HG03571 (cell line): ENCODE data around the gene GCSAM.
A peak's percentile ranks its signal among the peaks of the same experiment; 100 is the strongest.

ENCODE experiments used
- ATAC-seq: cut with Tn5 transposase; IDR thresholded peaks from one replicate; pipeline ENCODE4 v1.9.1; 2021; ENCODE audit not compliant: unreplicated experiment

The GCSAM gene, protein sequence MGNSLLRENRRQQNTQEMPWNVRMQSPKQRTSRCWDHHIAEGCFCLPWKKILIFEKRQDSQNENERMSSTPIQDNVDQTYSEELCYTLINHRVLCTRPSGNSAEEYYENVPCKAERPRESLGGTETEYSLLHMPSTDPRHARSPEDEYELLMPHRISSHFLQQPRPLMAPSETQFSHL

DNA sequence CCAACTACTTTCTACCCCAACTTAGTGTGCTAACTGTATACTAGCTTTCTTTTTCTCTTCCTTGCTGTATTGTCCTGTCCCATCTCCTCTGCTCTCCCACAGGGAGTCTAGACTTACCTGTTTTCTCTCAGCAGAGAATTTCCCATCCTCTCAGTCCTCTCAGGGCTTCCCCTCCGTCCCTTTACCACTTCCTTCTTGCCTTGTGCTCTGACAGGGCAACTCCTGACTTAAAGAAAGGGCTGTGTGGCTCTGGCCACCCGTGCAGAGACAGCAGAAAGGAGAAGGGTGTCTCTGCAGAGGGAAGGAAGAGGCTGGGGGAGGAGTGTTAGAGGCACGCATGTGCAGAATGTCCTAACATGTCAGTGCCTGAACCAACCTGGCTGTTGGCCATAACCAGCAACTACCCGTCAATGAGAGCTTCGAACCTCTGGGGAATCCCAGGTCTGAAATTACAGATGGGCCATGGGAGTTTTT, at the start of gene GCSAM:
TSS of gene GCSAM (minus strand) at position 274 of the 474 bp plus-strand sequence. CDS start at position 146, 128 bp downstream.
- ATAC-seq = peak; percentile 65

DNA sequence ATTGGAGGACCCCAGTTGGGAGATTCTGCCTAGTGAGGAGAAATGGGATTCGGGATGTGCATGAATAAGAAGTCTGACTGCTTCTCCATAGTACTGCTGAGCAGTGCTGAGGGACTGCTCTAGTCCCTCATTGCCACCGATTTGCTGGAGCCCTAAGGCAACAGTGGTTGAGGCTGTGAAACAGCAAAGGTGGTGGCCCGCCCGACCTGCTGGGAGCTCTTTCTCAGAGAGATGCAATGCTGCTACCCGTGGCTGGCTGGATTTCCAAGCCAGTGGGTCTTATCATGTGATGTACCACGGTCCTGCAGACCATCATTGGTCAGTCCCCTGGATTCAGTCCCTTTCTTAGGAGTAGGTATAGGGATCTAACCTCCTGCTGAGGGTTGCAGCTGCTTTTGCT, 42.6 kb upstream of the GCSAM start:
- ATAC-seq = no peak

DNA sequence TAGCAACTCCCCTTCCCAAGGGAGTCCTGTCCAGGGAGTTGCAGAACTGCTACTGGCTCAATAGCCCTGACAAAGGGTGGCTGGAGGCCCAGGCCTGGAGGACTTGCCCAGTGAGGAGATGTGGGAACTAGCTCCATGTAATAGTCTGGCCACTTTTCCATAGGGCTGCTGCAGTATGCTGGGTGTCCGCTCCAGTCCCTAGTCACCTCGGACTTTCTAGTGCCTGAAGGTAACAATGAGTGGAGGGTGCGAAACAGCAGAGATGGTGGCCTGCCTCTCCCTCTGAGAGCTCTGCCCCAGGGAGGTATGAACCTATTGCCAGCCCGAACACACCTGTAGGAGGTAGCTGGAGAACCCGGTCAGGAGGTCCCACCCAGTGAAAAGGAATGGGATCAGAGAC, 42.0 kb upstream of the GCSAM start:
- no peak for ATAC-seq

DNA sequence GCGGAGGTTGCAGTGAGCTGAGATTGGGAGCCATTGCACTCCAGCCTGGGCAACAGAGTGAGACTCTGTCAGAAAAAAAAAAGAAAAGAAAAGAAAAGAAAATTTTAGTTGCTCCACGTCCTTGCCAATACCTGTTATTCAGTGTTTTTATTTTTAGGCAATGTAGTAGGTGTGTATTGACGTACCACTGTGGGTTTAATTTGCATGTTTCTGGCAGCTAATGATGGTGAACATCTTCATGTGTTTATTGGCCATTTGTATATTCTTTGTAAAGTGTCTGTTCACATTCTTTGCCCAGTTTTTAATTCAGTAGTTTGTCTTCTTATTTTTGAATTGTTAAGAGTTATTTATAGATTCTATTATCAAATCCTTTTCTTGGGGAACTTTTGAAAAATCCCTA, 38.1 kb upstream of the GCSAM start:
- no peak for ATAC-seq

DNA sequence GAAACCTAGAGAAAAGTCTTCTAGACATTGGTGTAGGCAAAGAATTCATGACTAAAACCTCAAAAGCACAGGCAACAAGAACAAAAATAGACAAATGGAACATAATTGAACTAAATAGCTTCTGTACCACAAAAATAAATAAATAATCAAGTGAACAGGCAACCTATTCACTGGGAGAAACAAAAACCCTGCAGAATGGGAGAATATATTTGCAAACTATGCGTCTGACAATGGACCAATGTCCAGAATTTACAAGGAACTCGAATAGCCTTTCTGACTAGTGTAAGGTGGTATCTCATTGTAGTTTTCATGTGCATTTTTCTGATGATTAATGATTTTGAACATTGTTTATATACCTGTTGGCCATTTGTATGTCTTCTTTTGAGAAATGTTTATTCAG, 37.0 kb upstream of the GCSAM start:
- ATAC-seq = no peak

DNA sequence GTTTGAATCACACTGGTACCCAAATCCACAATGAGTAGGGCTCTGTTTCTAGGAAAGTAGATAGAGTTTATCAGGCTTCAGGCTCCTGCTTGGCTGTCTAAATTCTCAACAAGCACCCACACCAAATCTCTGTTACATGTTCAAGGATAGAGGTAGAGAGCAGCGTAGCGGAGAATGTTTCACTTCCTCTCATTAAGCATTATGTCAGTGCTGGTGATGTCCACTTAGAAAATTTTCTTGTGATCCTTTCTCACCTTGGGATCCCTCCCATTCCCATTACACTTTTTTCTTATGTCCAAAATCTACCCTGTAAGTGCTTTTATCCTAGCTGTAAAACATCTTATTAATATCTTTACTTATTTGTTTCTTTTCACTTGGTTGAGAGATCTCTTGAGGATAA, 34.7 kb upstream of the GCSAM start:
- no peak for ATAC-seq

DNA sequence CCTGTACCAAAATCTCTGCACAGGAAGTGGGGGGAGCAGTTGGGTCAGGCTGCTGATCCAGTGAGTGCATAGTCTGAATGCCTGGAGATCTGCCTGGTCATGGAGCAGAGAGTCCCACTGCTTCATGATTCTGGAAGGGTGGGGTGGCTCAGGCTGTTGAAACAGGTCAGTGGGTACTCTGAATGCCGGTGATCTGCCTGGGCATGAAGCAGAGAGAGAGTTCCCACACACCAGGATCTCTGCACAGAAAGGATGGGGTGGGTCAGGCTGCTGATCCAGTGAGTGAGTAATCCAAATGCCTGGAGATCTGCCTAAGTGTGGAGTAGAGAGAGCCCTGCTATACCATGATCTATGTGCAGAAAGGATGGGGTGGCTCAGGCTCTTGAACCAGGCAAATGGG, 16.1 kb upstream of the GCSAM start:
- no peak for ATAC-seq

DNA sequence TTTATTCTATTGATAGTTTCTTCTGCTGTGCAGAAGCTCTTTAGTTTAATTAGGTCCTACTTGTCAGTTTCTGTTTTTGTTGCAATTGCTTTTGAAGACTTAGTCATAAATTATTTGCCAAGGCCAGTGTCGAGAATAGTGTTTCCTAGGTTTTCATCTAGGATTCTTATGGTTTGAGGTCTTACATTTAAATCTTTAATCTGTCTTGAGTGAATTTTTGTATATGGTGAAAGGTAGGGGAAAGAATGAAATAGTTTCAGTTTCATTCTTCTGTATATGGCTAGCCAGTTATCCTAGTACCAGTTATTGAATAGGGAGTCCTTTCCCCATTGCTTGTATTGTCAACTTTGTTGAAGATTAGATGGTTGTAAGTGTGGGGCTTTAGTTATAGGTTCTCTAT, 10.6 kb upstream of the GCSAM start:
- ATAC-seq = no peak

DNA sequence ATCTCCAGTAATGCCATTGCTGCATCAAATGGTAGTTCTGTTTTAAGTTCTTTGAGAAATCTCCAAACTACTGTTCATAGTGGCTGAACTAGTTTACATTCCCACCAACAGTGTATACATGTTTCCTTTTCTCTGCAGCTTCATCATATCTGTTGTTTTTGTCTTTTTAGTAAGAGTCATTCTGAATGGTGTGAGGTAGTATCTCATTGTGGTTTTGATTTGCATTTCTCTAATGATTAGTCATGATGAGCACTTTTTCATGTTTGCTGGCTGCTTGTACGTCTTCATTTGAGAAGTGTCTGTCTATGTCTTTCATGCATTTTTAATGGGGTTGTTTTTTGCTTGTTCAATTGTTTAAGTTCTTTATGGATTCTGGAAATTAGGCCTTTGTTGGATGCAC, 10.2 kb upstream of the GCSAM start:
- no peak for ATAC-seq

DNA sequence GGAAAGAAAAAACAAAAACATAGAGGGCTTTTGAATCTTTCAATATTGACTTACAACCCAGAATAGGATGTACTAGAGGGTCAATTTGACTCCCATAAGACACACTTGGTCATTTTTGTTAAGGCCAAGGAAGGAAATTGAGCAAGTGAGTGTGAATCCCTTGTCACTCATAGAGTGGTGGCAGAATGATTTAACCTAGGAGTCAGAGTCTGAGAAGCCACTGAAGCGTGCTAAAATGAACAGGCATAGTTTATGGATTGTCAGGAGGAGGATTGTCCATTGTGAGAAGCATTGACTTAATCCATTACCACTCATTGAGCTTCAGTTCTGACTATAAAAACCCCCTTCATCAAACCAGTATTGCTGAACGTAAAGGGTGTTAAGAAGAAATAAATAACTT, 8.2 kb upstream of the GCSAM start:
- ATAC-seq = no peak

DNA sequence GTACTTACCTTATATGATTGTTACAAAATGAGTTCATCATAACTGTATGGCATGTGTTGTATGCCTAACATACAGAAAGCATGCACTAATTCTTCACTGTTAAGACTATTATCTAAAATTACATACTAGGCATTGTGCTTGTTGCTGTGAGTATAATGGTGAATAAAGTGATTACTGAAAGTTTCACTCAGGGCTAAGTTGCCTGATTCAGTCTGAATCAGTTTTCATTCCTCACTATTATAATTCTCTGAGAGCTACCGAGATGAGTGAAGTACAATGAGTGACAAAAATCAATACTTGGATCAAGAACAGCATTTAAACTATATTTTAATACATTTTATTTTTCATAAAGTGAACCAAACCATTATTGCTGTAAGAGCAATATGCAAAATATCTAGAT, 7.5 kb upstream of the GCSAM start:
- ATAC-seq = no peak

DNA sequence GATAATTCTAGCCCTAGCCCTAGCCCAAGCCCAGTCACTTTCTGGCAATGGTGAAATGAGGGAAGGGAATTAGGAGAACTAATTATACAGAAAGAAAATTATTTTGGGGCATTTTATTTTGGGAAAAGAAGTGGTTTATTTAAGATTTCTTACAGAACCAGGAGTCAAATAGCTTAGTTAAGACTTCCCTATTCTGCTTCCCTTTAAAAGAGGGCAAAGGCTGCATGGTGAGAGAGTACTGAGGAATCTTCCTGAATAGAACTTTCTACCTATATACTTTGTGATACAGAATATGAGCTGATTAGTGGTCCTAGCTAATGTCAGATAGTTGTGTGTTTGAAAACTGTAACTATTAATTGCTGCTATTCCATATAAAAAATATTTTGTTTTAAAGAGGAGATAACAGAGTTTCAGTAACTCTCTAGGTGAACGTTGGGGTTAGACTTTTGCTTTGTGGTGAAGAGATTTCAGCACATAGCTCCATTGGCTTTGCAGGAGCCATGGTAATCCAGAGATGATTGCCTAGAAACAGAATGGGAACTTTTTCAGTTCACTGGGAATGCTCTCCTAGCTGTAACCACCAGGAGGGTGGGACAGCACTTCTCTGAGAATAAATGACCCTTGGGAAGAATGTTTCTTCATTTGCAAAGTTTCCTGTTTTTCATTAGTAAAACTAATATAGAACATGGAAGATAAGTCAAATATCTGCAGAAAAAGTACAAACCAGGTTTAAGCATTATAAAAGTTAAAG, 5.3 kb upstream of the GCSAM start:
- ATAC-seq = no peak

DNA sequence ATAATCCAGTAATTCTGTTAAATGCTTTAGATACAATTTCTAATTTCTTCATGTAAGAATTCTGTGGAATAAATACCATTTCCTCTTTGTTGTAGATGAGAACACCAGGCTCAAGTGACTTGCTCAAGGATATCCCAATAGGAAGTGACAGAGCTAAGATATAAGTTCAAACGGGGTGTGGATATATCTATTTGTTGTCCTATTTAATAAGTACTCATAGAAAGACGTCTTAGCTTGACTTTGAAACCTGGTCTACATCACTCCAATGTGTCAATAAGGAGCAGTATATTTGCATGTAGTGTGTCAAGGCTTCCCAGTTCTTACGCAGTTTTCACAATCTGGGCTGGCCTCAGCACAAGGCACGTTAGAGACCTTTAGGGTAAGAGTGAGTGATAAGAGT, 4.7 kb upstream of the GCSAM start:
- ATAC-seq = no peak

DNA sequence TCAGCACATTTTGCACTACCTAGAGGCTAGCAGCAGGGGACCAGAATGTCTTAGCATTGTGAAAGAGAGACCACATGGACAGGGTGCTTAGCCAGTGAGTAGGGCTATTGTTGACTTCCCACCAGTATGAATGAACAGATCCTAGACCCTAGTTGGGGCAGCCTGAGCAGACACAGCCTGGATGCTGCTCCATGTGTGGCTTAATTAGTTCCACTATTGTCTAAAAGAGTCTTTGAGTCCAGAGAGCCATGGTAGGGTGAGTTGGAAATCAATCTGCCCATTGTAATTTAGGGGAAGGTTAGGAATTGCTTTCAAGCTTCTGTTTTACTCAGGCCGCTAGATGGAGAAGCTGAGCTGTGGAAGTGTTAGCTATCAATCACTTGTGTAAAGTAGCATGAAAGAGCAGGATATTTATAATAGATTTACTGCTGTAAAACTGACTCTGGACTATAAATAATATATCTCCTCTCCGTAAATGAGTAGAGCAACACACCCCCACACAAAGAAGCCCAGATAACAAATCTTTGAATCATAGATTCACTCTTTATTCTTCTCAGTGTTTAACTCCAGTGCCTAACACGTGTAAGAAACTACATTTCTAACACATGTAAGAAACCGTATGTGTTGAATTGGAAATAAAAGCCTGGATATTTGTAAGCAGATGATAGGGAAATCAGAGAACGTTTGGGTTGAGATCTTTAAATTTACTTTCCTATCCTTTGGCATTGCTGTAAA, 4.1 kb upstream of the GCSAM start:
- peak; percentile 36 for ATAC-seq

DNA sequence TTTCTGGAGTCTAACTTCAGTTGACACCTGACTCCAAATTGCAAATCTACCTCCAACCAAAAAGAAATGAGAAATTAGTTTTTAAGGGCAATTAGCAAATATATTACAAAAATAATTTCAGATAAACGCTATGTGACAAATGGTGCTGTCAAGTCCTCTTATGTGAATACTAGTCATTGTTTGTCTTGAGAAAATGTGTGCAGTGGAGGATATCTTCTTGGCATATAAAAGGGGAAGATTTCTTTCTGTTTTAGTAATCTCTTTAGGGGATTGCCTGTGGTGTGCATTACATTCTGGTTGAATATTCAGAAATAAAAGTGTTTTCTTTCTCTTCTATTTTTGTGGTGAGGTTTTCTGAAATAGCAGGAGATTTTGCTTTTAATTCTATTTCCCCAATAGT, 3.0 kb upstream of the GCSAM start:
- no peak for ATAC-seq

DNA sequence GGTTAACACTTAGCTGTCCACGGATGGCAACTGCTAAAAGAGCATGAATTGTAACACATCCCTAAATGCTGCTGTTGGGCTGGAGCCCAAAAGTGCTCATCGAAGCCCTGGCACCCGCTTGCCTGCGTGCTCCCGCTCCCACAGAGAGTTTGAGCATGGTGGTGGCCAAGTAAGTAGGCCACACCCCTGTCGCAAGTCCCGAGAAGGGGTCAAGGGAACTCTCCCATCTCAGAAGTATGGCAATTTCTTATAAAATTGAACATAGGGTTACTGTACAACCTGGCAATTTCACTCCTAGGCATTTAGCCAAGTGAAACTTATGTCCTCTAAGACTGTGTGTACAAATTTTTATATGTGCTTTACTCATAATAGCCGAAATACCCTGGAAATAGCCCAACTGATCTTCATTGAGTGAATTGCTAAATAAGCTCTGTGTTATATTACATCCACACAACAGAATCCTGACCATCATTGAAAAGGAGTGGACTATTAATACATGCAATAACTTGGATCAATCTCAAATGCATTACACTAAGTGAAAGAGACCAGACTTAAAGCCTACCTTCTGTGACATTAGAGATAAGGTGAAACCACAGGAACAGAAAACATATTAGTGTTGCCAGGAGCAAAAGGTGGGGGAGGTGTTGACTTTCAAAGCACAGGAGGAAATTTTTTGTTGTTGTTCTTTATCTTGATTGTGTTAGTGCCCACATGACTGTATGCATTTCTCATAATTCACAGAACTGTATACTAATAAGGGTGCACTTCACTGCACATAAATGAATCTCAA, 1.5 kb upstream of the GCSAM start:
- no peak for ATAC-seq

DNA sequence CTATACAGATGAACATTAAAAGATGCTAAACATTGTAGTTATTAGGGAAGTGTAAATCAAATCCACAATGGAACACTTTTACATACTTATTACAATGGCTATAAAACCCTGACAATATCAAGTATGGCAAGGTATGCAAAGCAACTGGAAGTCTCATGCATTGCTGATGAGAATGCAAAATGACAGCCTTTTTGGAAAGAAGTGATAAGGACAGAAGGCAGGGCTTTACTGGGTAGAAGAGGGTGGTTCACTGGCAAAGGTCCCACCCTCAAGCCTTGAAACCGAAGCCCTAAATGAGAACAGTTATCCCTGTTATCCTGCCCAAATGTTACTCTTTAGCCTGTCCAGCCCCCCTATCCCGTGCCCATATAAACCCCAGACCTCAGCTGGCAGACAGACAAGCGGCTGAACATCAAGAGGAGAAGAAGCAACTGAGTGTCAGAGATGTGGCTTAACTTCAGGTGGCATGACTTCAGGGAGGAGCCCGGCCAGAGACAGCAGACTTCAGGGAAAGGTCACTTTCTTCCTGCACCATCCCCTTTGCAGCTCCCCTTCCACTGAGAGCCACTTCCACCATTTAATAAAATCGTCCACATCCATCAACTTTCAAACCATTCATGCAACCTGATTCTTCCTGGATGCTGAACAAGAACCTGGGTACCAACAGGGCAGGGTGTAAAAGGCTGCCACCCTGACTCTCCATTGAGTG, 732 bp upstream of the GCSAM start:
- ATAC-seq = no peak

DNA sequence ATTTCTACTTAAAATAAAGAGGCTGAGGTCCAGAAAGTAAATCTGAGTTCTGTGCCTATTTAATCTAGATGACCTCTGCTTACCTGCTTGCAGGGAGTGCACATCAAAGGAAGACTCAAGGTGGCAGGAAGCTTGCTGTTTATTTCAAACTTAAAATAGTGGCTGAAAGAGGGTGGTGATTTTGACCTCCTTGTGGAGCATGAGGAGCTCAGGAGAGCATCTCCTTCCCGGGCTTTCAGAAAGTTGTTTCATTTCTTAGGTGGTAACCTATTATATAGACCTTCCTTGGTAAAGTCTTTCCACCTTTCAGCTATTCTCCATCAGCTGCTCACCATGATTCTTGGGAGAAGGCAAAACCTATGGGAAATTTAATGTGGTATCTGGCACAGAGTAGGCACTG, 494 bp downstream of the GCSAM start:
- no peak for ATAC-seq

DNA sequence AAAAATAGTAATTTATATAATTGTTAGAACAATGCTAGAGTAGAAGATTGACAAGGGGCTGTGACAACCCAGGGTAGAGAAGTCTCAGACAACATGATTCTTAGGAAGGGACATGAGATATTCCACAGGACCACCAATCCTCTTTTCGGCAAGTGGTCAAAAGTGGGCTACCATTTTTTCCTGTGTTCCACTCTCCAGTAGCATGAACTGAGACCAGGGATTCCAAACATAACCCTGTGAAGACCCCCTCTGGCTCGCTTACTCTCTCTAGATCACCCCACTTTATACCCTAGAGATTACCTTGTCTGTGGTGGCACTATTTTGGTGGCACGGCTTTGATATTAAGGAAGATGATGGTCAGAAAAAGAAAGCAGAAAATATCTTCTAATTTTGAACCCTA, 960 bp downstream of the GCSAM start:
- ATAC-seq = no peak

DNA sequence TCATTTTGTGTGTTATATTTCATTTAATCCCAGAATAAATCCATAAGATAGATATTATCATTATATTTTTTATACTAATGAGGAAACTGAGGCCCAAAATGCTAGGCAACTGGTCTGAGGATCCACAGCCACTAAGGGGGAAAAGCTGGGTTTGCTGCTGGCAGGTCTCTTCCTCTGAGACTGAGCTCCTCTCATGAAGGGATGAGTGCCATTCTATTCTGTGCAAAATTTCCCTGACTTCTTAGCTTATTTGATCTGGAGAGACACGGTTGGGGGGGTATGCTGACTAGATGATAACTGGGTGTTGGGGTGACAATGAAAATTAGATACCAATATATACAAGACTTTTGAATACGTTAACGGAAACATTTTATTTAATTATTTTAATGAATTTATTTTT, 1.9 kb downstream of the GCSAM start:
- no peak for ATAC-seq

DNA sequence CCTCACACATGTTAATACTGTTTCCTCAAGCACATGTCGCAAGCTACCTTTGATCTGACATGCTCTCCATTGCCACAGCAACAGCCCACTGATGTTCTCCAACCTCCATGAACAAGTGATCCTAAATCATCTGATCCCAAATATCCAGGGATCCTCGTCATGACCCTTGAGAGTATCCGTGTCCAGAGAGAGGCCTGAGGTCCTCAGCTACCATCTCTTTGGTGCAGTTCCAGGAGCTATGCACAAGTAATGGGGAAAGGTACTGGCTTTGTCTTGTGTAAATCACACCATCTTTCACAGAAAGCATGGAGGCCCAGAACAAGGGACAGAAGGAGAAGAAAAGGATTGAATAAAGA, 2.4 kb downstream of the GCSAM start:
- ATAC-seq = no peak
